Esophagus (tissue), 2 donors: ENCODE measurements around the gene MCM3. TPM values are rescaled to one million over a fixed set of nuclear protein-coding genes. Genes with fewer than 3 reads are reported as not detected.

Experiments used
- H3K27ac ChIP-seq, 2 donors: one replicate each; pipeline ENCODE4 v1.5.1; 2013; ENCODE audit warnings: low read depth in 2 of 2, mild to moderate bottlenecking in 2 of 2, inconsistent platforms in 1 of 2, low read length in 1 of 2, moderate library complexity in 1 of 2
- H3K27me3 ChIP-seq, 2 donors: one replicate each; pipeline ENCODE4 v1.6.1; 2013; ENCODE audit warnings: low read length in 2 of 2, control low read depth in 1 of 2, mild to moderate bottlenecking in 1 of 2; ENCODE audit not compliant: insufficient read depth in 2 of 2, control insufficient read depth in 1 of 2
- H3K36me3 ChIP-seq, 2 donors: one replicate each; pipeline ENCODE4 v1.6.1; 2013; ENCODE audit warnings: low read length in 1 of 2; ENCODE audit not compliant: control insufficient read depth in 2 of 2, insufficient read depth in 2 of 2
- H3K4me1 ChIP-seq, 2 donors: one replicate each; pipeline ENCODE4 v1.6.1; 2013; ENCODE audit warnings: low read length in 1 of 2; ENCODE audit not compliant: control insufficient read depth in 2 of 2, insufficient read depth in 2 of 2
- H3K4me3 ChIP-seq, 2 donors: one replicate each; pipeline ENCODE4 v1.5.1; 2013; ENCODE audit warnings: low read length in 2 of 2, mild to moderate bottlenecking in 2 of 2, low read depth in 1 of 2, moderate library complexity in 1 of 2
- H3K9me3 ChIP-seq, 2 donors: one replicate each; pipeline ENCODE4 v1.6.1; 2013; ENCODE audit warnings: mild to moderate bottlenecking in 2 of 2, low read depth in 1 of 2, low read length in 1 of 2, moderate library complexity in 1 of 2; ENCODE audit not compliant: control insufficient read depth in 2 of 2, insufficient read depth in 1 of 2
- WGBS, 2 donors: extraction: QIAGEN DNeasy Blood & Tissue Kit; methylation state at CpG; one replicate each; pipeline ENCODE4 v1.1.7; 2013; 5-methylcytosine and 5-hydroxymethylcytosine counted together
- polyA plus RNA-seq, 2 donors: library from polyadenylated mRNA; stranded (reverse); fragments of 200-250 nt; gene quantifications; one replicate each; pipeline ENCODE4 v1.2.3, GENCODE V29; 2013
- donor health status: healthy with polysubstance abuse.
- donor health status: Bipolar disorder and iron deficiency.

The MCM3 gene
- polyA plus RNA-seq, 2 donors = 18.0 to 40.7 TPM

- Histone ChIP-seq H3K4me3 (no peak overlapping the region), H3K4me1 (no peaks in the 10 kb centered on the region), H3K27me3 (no peaks in the 10 kb centered on the region), H3K36me3 (no peaks in the 10 kb centered on the region), H3K9me3 (no peaks in the 10 kb centered on the region), H3K27ac (no peak overlapping the region)
- WGBS, 2 donors = 42 to 45% methylated on average over 15 of the region's 15 CpGs
Measured at GRCh38 chr6:52233975-52234823, 50.3 kb downstream of the MCM3 start.

DNA sequence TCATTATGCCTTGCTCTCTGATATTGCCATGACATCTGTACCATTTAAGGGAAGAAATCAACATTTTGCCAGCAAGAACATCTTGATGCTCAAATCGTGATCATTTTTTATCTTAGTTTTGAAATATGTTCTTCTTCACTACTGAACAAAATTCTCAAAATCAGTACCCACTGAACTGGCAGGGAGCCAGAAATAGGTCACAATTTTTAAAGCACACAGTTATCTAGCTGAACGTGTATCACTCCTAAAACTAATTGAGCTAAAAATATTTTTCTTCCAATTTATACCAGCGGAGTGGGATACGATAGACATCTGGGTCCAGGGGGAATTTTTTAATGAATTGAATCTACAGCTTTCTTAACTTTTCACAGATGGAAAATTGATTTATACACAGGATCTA is 51.5 kb downstream of the MCM3 start:
- no peak overlapping the region for H3K27ac ChIP-seq
- no peak overlapping the region for H3K4me3 ChIP-seq
- no peaks in the 10 kb centered on the region for H3K4me1 ChIP-seq
- H3K9me3 ChIP-seq = no peaks in the 10 kb centered on the region
- 60 to 67% methylated on average over 4 of the region's 4 CpGs for WGBS, 2 donors
- no peaks in the 10 kb centered on the region for H3K36me3 ChIP-seq
- H3K27me3 ChIP-seq = no peaks in the 10 kb centered on the region

GRCh38 chr6:52231406-52232127 is 53.0 kb downstream of the MCM3 start:
- WGBS, 2 donors = 86 to 87% methylated on average over 8 of the region's 8 CpGs
- Histone ChIP-seq H3K27me3 (no peaks in the 10 kb centered on the region), H3K4me3 (no peak overlapping the region)

DNA sequence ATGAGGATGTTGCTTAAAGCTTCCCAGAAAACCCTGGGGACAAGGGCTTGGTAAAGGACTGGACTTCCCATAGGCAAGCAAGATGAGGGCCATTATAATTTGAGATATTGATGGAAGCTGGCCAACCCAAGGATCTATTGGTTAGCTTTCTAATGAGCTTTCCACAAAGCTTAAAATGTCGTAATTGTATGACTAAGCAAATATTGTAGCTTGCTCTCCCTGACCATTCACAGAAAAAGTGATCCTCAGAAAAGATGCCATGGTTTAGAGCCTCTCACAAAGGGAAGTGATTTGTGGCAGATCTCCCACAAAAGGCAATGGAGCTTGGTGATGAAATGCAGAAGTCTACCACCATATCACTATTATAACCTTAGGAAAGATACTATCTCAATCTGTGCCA is 53.9 kb downstream of the MCM3 start:
- Histone ChIP-seq H3K9me3 (no peaks in the 10 kb centered on the region), H3K27ac (no peak overlapping the region), H3K4me3 (no peak overlapping the region), H3K36me3 (no peaks in the 10 kb centered on the region), H3K4me1 (no peaks in the 10 kb centered on the region), H3K27me3 (no peaks in the 10 kb centered on the region)
- 65 to 77% methylated on average over 1 of the region's 1 CpG for WGBS, 2 donors

More at GRCh38 chr6:52231406-52232127, 53.0 kb downstream of the MCM3 start:
- no peaks in the 10 kb centered on the region for H3K9me3 ChIP-seq
- H3K4me1 ChIP-seq = no peaks in the 10 kb centered on the region
- no peaks in the 10 kb centered on the region for H3K36me3 ChIP-seq
- H3K27ac ChIP-seq = no peak overlapping the region

- H3K27me3 ChIP-seq = no peaks in the 10 kb centered on the region
- no peaks in the 10 kb centered on the region for H3K4me1 ChIP-seq
- H3K36me3 ChIP-seq = no peaks in the 10 kb centered on the region
- no peak overlapping the region for H3K27ac ChIP-seq
- 80 to 81% methylated on average over 1 of the region's 1 CpG for WGBS, 2 donors
- H3K4me3 ChIP-seq = no peak overlapping the region
- H3K9me3 ChIP-seq = no peaks in the 10 kb centered on the region
Measured at GRCh38 chr6:52227495-52227894, 57.0 kb downstream of the MCM3 start.

DNA sequence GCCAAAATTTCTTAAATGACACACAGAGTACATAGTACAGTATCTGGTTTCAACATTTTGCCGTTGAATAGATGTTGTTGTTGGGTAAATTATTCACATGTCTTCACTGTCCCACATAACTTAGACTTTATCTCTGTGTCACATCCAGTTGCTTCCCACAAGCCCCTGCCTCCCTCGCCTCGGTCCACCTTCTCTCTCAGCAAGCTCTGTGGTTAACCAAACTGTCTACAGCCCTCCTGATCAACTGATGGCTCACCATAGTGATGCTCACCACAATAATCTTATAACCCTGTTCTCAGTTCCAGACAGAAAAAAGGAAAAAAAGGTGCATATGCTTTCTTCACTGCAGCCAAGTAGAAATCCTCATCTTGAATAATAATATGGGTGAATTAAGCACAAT is 63.2 kb downstream of the MCM3 start:
- 51 to 62% methylated on average over 3 of the region's 3 CpGs for WGBS, 2 donors

GRCh38 chr6:52217761-52218160 is 66.8 kb downstream of the MCM3 start:
- H3K36me3 ChIP-seq = no peaks in the 10 kb centered on the region
- H3K27me3 ChIP-seq = peaks cover 0 to 2% of the 10 kb centered on the region in 2 donors
- no peak overlapping the region for H3K4me3 ChIP-seq
- no peaks in the 10 kb centered on the region for H3K4me1 ChIP-seq
- WGBS, 2 donors = 73 to 79% methylated on average over 2 of the region's 2 CpGs
- no peak overlapping the region for H3K27ac ChIP-seq
- H3K9me3 ChIP-seq = no peaks in the 10 kb centered on the region

More for the DNA sequence above, 63.2 kb downstream of the MCM3 start:
- H3K36me3 ChIP-seq = no peaks in the 10 kb centered on the region
- no peaks in the 10 kb centered on the region for H3K4me1 ChIP-seq
- H3K9me3 ChIP-seq = no peaks in the 10 kb centered on the region
- H3K4me3 ChIP-seq = no peak overlapping the region
- H3K27ac ChIP-seq = no peak overlapping the region
- peaks cover 0 to 2% of the 10 kb centered on the region in 2 donors for H3K27me3 ChIP-seq

GRCh38 chr6:52216932-52217575 is 67.5 kb downstream of the MCM3 start:
- Histone ChIP-seq H3K27ac (no peak overlapping the region), H3K9me3 (no peaks in the 10 kb centered on the region), H3K27me3 (peaks cover 0 to 2% of the 10 kb centered on the region in 2 donors), H3K4me1 (no peaks in the 10 kb centered on the region), H3K4me3 (no peak overlapping the region), H3K36me3 (no peaks in the 10 kb centered on the region)
- 84 to 85% methylated on average over 5 of the region's 5 CpGs for WGBS, 2 donors

GRCh38 chr6:52215787-52216186 is 68.8 kb downstream of the MCM3 start:
- Histone ChIP-seq H3K4me1 (no peaks in the 10 kb centered on the region), H3K4me3 (no peak overlapping the region), H3K36me3 (no peaks in the 10 kb centered on the region), H3K27me3 (peaks cover 0 to 2% of the 10 kb centered on the region in 2 donors), H3K9me3 (no peaks in the 10 kb centered on the region), H3K27ac (no peak overlapping the region)
